Activated naive CD4-positive, alpha-beta T cell treated with Interleukin-2 at 50 U/mL for 16 hours (primary cell): ENCODE data around the gene FASN.

ENCODE experiments used
- DNase-seq: peaks from one replicate; pipeline ENCODE4 v3.0.0-alpha.2; 2020

Gene FASN

DNA sequence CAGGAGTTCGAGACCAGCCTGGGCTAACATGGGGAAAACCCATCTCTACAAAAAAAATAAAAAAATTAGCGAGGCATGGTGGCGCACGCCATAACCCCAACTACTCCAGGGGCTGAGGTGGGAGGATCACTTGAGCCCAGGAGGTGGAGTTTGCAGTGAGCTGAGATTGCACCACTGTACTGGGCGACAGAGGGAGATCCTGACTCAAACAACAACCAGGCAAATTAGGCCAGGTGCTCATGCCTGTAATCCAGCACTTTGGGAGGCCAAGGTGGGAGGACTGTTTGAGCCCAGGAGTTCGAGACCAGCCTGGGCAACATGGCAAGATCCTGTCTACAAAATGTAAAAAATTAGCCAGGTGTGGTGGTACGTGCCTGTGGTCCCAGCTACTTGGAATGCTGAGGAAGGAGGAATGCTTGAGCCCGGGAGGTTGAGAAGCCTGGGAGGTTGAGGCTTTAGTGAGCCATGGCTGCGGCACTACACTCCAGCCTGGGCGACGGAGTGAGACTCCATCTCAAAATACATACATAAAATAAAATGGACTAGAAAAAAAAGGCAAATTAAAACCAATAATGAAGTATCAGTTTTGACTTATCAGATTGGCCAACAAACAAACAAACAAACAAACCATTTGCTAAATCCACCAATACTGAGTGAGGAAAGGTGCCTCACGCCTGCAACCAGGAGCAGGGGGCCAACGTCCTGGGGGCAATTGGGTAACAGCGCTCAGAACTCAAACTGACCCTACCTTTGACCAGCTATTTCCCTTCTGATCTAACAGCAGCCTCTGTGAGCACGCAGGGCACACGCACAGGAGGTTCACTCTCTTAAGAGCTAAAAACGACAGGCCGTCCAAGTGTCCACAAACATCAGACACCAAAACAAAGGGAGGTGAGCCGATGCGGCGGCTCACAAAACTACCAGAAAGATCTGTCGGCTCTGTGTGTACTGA, 19.4 kb upstream of the FASN start:
- no peak for DNase-seq

- DNase-seq = no peak
These were observed 18.2 kb upstream of the FASN start for GRCh38 chr17:82116246-82116645.

DNA sequence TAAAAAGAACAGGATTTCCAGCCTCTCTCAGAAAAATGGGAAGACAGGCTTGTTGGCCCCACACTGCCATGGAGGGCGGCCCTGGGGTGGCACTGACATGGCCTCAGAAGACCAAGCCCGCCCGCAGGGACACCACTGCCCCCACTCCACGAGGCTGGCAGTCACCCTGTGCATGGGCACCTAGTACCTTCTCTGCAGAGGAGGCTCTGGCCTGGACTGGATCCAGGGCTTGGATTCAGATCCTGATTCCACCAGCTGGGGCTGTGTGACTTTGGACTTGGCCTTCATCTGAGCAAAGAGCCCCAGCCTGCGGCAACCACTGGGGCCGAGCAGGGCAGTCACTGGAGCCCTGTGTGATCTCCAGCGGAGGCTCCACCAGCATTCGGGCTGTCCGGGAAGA, 16.8 kb upstream of the FASN start:
- DNase-seq = no peak

DNA sequence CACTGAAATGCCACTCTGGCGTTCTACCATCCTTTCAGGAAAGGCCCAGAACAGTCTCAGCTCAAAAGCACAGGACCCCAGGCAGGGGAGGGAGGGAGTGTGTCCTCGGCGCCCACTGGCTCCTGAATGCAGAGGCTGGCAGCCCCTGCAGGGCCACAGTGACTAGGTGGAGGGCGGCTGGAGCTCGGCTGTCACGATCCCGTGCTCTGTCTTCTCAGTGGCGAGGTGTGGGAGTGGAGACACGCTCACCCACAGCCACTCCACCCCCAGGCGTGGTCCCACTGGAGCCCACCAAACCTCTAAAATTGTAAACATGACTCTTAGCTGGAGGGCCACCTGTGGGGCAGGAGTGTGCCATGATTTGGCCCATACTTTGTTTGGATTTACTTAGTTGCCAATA, 16.4 kb upstream of the FASN start:
- no peak for DNase-seq

DNA sequence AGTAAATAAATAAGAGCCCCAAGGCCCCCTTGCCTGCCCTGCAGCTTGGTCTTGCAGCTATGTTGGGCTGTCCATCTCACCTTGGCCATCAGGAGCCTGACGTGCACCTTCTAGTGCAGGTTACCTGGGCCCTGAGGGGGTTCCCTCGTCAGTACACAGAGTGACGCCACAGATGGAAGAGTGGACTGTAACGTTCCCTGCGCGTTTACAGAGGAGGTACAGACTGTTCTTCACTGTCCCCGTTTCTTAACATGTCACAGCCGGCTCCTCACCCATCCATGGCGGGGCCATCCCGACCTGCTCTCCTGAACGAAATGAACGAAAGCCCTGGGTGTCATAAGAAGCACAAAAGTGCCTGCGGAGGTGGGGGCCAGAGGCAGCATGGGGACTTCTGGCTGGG, 15.9 kb upstream of the FASN start:
- no peak for DNase-seq

DNA sequence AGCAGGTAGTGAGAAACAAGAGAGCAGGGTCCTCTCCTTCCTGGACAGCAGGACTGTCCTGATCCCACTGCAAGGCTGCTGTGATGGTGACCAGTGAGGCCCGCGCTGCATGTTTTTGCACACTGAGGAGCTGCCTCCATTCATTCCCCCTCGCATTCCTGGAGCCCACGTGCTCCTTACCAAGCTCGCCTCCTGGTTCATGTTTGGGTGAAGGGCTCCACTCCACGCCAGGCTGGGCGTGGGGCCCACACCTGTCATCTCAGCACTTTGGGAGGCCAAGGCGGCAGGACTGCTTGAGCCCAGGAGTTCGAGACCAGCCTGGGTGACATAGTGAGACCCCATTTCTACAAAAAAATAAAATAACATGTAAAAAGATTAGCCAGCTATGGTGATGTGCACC, 15.4 kb upstream of the FASN start:
- no peak for DNase-seq

DNA sequence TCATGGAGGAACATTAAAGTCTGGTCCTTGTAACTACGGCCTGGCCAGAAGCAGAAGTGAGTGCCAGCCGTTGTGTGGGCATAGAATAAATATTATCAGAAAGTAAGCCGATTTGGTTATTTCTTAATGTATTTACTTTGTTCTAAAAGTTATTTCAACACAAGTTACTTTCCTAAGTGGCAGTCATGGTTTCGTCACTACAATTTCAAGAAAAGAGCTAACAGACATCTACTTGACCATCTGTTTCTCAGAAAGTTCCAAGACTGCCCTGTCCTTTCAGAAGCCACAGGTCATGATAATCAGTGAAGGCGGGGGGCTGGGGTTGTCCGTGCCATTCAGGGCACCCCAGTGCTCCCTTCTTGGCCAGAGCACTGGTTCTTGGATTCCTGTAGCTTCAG, 14.9 kb upstream of the FASN start:
- no peak for DNase-seq

DNA sequence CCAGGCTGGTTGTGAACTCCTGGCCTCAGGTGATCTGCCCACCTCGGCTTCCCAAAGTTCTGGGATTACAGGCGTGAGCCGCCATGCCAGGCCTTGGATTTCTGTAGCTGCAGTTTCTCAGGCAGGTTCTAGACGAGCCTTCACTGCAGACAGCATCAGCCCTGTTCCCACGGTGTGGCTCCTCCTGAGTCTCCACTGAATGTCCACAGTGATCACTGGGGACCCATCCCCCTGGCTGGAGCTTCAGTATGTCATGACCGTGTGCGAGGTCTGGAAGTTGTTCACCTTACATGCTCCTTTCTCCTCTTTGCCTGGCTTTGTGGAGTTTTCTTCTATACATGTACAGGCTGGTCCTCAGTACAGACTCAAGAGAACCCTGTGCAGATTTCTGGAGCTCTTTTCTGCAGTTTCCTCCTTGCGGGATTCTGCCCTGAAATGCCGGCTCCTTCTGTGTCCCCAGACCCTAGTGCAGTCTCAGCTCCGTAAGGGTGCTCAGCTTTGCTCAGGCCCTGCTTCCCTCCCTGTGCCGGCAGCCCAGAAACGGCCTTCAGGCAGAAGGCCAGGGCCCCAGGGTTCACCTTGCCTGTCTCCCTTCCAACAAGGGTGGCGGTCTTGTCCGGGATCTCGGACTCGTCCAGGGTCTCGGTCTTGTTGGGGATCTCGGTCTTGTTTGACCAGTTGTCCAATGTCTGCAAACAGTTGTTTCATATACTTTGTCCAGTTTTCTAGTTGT, 14.3 kb upstream of the FASN start:
- DNase-seq = no peak

DNA sequence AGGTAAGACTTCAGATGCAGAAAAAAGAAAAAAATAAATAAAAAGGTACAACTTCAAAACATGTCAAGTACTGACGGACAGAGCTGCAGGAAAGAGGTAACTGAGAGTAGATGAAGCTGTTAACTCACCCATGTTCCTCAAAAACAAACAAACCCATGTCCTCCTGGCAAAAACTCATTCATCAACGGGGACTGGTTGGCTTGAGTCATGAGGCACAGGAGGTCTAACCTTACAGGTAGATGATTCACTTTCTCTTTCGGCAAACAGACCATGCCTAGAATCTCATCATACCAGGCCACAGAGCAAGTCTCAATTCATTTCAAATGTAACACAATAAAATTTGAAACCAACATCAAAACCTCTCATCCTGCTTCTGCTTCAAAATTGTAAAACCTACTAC, 12.3 kb upstream of the FASN start:
- no peak for DNase-seq

DNA sequence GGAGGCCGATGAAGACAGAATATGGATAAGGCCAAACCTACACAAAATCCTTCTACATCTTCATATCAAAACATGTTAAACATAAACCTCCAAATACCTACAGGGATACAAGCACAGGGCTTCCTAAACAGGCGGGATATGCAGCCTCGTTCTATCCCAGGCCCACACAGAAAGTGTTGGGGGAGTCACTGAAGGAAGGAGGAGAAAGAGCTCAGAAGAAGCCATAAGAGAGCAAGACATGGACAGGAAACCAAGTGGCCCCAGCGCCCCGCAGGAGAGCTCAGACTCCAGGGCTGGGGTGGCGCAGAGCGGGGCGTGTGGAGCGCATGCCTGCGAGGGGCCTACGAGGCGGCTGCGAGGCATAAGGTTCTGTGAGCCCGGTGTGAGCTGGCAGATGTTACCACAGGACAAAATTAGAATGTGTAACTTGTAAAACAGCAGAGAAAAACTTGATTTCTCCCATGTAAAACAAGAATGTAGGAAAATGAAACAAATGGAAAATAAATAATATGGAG, 11.0 kb upstream of the FASN start:
- no peak for DNase-seq

DNA sequence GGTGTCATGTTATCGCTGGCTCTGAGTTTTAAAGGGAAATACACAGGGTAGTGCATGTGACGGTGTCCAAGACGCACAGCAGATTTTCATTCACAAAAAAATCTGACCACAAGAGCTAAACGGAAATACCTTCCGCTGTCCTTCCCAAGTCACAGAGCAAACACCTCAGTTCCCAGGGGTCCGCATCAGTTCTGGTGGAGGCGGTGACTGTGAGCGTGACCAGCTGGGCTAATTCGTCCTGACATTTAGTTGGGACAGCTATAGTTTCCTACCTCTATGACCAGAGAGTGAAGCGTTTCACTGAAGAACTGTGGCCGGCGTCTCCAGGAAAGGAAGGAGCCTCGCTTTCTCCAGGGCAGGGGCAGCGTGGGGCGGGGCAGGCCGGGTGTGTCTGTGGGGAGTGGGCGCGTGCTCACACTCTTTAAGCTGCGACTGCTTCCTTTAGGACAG, 10.5 kb upstream of the FASN start:
- no peak for DNase-seq

DNA sequence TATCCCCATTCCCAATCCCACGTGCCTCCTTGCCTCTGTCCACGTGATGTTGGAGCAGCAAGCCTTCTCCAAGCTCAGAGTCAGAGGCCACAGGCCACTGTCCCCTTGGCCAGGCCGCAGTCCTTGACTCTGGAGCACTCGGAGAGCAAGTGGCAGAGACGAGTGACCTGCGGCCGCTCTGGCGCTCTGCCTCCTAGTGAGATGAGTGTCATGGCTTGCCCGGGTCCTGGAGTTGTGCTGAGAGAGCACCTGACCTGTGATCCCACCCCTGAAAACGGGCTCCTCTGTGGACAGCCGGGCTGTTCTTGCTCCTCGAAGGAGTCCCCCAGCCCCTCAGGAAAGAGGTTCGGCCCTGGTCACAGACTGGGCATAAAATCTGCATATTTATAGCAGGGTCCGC, 10.0 kb upstream of the FASN start:
- DNase-seq = no peak

DNA sequence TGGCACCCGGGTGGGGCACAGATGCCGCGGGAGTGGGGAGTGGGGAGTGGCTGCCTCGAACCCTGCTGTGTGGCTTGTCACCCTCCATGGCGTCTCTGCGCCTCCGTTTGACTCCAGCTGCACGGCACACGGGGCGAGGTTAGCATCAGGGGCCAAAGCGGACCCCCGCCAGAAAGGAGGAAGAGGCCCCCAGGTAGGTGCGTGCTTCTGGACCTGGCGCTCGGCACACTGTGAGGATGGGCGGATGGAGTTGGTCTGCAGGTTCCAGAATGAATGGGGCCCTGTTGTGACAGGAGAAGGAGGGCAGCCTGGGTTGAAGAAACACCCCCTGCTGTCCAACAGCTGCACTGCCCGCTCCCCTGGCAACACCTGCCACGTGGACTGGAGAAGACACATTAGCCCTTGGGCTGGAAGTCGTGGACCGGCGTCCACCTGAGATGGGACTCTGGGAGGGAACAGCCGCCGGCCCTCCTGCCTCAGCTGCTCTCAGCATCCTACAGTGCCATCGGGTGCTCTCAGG, 9.4 kb upstream of the FASN start:
- DNase-seq = no peak

DNA sequence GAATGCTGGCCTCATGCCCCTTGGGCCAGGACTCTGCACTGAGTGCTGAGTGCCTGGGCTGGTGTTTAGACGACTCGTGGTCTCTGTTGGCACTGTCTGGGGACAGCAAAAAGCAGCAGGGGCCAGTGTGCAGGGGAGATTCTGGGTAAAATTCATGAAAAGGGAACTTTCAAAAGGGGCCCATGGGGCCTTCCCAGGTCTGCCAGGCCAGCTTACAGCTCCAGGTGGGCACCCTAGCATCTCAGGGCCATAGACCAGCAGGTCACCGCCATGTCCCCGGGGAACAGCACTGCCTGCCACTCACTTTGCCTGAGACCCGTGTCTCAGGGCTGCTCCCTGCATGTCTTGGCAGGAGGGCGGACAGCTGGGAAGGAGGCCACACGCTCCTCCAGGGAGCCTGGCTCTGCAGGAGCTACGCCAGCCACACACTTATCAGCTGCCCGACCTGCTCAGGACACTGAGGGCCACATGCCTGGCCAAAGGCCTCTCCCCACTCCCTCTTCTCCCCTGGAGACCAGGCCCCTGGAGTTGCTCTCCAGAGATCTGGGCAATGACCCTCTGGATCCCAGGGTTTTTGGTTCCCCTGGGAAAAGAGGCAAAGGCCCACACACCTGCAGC, 8.8 kb upstream of the FASN start:
- DNase-seq = no peak

GRCh38 chr17:82105882-82106687, 8.0 kb upstream of the FASN start:
- DNase-seq = peak; percentile 65

DNA sequence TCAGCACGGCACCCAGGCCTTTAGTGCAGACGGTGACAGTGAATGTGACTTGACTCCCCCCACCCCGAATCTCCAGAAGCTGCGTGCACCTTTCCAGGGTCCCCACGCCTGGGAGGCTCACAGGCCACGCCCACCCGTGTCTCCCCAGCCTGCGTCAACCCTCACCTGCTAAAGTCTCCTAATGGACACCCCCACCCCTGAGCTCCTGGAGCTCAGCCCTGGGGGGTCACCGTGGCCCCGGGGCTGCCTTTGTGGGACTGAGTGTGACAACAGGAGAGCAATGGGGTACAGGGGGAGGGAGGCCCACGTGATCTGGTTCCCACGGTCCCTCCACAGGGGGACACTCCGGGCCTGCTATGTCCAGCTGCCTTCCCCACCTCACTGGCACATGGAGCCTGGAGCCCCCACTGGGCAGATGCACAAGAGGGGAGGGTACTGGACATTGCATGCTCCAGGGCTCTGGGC, 7.4 kb upstream of the FASN start:
- no peak for DNase-seq

DNA sequence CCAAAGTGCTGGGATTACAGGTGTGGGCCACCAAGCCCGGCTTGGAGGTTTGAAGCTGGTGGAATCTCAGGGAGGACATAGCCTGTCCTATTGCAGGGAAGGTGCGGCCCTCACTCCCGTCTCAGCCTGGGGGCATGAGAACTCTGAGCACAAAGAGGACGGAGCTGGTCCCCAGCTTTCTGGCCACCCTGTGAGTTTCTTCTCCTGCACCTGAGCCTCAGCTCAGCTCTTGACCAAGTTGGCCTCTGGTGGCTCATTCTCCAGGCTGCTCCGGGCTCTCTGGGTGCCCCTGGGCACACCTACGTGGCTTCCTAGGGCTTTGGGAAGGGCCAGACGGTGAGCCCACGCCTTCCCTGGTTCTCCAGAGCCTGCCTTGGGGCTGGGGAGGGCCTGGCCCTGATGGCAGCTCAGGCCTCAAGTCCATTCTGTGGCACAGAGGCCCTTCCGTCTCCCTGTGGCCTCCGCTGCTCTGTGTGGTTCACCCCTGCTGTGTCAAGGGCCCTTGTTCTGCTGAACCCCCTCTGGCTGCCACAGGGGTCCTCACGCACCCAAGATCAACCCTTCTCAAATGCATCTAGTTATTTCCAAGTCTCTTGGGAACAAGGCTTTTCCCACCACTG, 6.9 kb upstream of the FASN start:
- DNase-seq = no peak

DNA sequence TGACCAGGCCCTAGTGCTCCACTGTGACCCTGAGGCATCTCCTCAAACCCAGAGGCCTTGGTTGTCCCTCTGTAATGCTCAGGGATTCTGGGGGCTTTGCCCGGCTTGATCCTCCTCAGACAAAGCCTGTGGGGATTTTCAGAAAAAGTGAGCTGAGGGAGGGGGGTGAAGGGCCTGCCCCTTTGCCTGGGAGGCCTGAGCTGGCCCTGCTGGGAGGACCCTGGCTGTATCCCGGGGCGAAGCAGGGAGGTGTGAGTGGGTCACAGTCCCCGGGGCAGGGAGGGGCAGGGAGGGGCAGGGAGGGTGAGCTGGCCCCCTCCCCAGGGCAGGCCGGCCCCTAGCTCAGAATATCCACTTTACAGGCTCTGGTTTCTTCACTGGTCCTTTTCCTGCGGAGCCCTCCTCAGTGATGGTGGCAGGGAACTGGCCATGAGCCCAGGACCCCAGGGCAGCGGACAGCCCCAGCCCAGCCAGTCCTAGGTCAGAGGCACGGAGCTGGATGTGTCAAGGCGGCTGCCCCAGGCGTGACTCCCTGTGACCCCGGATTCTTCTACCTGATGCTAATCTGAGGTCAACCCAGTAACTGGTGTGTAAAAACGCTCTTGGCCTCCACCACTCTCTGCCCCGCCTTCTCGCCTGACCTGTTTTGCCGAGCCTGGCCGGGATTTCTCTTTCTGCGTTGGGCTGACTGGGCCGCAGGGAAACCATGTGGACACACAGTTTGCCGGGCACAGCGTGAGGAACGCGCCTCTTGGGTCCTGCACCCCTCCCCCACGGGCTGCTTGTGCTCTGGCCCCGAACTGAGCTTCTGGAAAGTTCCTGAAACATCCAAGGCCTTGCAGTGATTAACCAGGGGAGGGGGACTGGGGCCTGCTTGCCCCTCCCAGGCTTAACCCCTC, 5.8 kb upstream of the FASN start:
- DNase-seq = no peak

DNA sequence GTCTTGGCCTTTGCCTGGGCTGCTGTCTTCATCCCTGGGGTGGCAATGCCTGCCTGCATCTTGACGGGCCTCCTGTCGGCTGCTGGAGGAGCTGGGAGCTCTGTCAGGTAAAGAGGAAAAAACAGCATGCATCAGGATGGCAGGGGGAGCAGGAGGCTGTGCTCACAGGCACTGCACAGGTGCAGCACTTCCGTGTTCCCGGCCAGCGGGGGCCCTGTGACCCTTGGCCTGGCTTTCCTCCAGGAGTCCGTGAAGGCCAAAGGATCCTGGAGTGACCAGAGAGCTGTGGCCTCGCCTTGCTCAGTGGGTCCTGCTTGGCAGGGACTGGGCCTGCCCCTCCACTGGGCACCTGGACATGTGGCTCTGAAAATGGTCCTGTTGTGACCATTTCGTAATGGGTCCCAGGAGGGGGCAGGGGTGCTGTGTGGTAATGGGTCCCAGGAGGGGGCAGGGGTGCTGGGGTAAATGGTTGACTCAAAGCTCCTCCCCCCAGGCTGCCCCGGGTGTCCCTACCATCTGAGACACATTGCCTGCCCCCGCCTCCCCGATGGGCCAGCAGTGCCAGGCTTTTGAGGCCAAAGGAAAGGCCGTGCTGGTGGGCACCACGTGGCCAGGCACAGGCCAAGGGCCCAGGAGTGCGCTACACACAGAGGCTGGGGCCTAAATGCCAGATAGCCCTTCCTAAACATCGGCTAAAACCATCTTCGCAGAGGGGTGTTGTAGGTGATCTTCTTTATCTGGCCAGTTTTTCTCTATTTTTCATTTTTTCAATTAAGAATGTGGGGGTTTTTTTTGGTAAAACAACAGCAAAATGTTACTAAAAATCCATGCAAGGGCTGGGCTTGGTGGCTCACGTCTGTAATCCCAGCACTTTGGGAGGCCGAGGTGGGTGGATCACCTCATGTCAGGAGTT, 4.0 kb upstream of the FASN start:
- no peak for DNase-seq

DNA sequence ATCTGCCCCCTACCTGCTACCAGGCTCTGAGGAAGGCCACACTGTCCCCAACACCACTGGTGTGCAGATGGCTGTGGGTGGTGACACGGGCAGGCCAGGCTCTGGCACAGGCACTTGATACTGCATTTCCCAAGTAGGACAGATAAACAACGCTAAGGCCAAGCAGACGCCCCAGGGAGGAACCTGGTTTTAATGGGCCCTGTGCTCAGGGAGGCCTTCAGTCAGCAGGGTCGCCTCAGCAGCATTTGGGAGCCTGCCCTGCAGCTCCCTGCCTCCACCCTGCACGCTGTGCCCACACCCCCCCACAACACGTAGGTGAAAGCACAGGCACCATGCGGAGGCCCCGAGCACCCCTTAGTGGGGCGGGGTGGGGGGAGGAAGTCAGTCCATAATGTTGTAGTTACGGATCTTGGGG, 3.3 kb upstream of the FASN start:
- DNase-seq = no peak
